ENCODE measurements around the gene ACBD6. TPM values are rescaled to one million over a fixed set of nuclear protein-coding genes. Genes with fewer than 3 reads are reported as not detected.
"Not testable (repeated sequence)": the region's sequence is repeated elsewhere in the genome, so short reads cannot be mapped to it uniquely, and the experiment has no call there.

ACBD6 gene, protein sequence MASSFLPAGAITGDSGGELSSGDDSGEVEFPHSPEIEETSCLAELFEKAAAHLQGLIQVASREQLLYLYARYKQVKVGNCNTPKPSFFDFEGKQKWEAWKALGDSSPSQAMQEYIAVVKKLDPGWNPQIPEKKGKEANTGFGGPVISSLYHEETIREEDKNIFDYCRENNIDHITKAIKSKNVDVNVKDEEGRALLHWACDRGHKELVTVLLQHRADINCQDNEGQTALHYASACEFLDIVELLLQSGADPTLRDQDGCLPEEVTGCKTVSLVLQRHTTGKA
- 10 to 100 TPM; 45.7 to 49.0 TPM for total RNA-seq

DNA sequence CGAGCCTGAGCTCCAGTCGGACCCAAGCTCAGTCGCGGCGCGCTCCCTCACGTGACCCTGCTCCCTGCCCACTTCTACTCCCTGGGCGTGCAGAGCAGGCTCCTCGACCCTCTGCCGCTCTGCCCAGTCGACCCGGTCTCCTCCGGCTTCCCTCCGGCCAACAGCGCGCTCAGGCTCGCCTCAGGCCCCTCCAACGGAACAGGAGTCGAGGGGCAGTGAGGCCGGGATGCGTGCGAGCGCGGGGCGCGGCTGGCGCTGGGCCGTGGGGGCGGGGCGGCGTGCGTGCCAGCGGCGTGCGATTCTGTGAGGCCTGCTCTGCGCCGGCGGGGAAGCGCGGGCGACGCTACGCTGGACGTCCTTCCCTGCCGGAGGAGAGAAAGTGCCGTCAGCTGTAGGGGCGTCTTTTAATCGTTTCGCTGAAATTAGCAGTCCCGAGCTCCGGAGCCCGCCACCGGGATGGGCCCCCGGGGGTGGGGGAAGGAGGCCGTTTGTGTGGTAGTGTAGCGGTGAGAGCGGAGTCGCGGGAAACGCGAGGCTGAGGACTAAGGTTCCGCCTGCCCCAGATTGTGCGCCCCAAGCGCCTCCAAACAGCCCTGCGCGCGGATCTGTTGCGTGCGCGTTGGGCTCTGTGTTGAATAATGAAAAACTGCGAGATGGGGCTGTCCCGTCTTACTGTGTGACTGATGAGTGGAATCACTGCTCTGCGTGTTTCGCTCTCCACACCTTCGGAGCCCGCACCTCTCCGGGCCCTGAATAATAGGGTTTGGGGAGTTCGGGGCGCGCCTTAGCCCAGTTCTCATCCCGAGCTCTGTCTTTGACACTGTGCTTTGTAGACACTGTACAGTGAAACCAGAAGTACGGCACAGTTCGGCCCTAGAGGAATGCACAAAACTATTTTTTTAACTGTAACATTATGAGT, at the start of gene ACBD6:
Gene ACBD6 (minus strand): TSS at position 217 of the 919 bp plus-strand sequence. CDS start 311 bp downstream, outside the sequence.
- Mint-ChIP-seq H3K27ac (peak within 1 kb of the TSS; percentile 97), H3K9me3 (no peaks in the 10 kb centered on the region), H3K36me3 (peaks cover 25% of the 10 kb centered on the region), H3K4me3 (peak within 1 kb of the TSS; percentile 98), H3K4me1 (peaks cover 25% of the 10 kb centered on the region), H3K27me3 (no peaks in the 10 kb centered on the region)
- peak; percentile 88 for DNase-seq

DNA sequence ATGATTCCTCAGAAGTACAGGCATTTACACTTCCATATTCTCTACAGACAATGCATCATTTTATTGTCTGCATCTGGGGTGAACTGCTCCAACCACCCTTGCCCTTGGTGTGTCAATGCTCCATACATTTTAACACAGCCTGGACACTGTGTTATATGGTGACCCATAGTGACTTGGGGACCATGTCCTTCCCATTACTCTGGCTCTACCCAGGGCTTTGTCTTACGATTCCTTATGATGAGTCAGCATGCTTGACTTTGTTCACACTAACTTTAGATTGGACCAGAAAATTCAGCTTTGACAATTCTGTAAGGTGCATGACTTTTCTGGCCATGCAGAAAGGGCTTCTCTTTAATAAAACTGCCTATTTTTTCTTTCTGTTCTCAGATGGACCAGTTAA, 49.6 kb upstream of the ACBD6 start:
- H3K27me3 Mint-ChIP-seq, result no peaks in the 10 kb centered on the region
- no peak overlapping the region for H3K4me3 Mint-ChIP-seq
- no peaks in the 10 kb centered on the region for H3K4me1 Mint-ChIP-seq

GRCh38 chr1:180550241-180550640, 47.9 kb upstream of the ACBD6 start:
- no peaks in the 10 kb centered on the region for H3K4me1 Mint-ChIP-seq
- no peaks in the 10 kb centered on the region for H3K9me3 Mint-ChIP-seq
- H3K27me3 Mint-ChIP-seq, result no peaks in the 10 kb centered on the region
- H3K36me3 Mint-ChIP-seq, result no peaks in the 10 kb centered on the region
- no peak overlapping the region for H3K27ac Mint-ChIP-seq
- no peak for DNase-seq
- no peak overlapping the region for H3K4me3 Mint-ChIP-seq

More for the DNA sequence above, 49.6 kb upstream of the ACBD6 start:
- no peak for DNase-seq
- Mint-ChIP-seq H3K9me3 (no peaks in the 10 kb centered on the region), H3K36me3 (no peaks in the 10 kb centered on the region), H3K27ac (no peak overlapping the region)

DNA sequence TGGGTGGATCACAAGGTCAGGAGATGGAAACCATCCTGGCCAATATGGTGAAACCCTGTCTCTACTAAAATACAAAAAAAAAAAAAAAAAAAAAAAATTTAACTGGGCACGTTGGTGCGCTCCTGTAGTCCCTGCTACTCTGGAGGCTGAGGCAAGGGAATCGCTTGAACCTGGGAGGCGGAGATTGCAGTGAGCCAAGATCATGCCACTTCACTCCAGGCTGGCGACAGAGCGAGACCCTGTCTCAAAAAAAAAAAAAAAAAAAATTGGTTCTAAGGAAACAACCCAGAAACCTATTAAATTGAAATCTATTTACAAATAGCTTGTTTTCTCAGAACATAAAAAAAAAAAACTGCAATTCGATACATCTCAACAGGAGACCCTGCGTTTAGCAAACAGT, 47.4 kb upstream of the ACBD6 start:
- H3K9me3 Mint-ChIP-seq, H3K27ac Mint-ChIP-seq, H3K36me3 Mint-ChIP-seq, H3K4me3 Mint-ChIP-seq, DNase-seq, H3K27me3 Mint-ChIP-seq, H3K4me1 Mint-ChIP-seq: not testable (repeated sequence)

GRCh38 chr1:180548686-180549317, 46.4 kb upstream of the ACBD6 start:
- H3K4me3 Mint-ChIP-seq, result no peak overlapping the region
- no peaks in the 10 kb centered on the region for H3K27me3 Mint-ChIP-seq
- no peaks in the 10 kb centered on the region for H3K36me3 Mint-ChIP-seq
- no peak for DNase-seq
- no peaks in the 10 kb centered on the region for H3K9me3 Mint-ChIP-seq
- no peak overlapping the region for H3K27ac Mint-ChIP-seq
- no peaks in the 10 kb centered on the region for H3K4me1 Mint-ChIP-seq

DNA sequence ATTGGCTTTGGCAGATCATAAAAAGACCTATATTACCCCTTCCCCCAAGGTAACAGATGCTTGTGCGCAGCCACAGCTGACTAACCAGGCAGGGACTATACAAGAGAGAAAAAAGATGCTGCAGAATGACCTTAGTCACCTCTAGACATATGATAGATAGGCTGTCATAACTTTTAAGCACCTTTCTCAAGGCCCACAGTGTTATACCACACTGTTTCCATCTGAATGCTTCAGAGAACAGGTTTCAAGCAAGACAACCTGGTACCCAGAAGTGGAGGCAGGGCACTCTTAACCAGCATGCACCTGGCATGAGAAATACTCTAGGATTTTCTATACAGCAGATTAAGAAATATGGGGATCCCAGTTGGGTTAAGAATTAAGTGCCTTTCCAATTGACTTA, 43.6 kb upstream of the ACBD6 start:
- Mint-ChIP-seq H3K27me3 (no peaks in the 10 kb centered on the region), H3K4me1 (no peaks in the 10 kb centered on the region), H3K36me3 (no peaks in the 10 kb centered on the region), H3K27ac (no peak overlapping the region), H3K4me3 (no peak overlapping the region), H3K9me3 (no peaks in the 10 kb centered on the region)
- DNase-seq, result no peak

GRCh38 chr1:180544050-180544449, 41.7 kb upstream of the ACBD6 start:
- H3K4me1 Mint-ChIP-seq, result no peaks in the 10 kb centered on the region
- no peak overlapping the region for H3K4me3 Mint-ChIP-seq
- no peak for DNase-seq
- H3K36me3 Mint-ChIP-seq, result no peaks in the 10 kb centered on the region
- no peaks in the 10 kb centered on the region for H3K27me3 Mint-ChIP-seq
- H3K27ac Mint-ChIP-seq, result no peak overlapping the region
- H3K9me3 Mint-ChIP-seq, result no peaks in the 10 kb centered on the region

DNA sequence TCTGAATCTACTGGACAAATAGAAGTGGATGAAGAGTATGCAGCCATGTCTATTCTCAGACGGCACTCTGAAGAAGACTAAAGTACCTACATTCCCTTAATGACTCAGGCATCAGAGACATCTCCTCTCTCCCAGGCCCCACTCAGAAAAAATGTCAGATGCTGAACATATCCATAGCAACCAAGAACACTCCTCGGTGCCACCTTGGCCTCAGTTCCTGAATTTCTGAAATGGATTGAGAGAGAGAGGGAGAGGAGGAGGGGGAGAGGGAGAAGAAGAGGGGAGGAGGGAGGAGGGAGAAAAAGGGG, 40.4 kb upstream of the ACBD6 start:
- Mint-ChIP-seq H3K27ac (no peak overlapping the region), H3K4me3 (no peak overlapping the region), H3K4me1 (no peaks in the 10 kb centered on the region), H3K9me3 (no peaks in the 10 kb centered on the region), H3K27me3 (no peaks in the 10 kb centered on the region), H3K36me3 (no peaks in the 10 kb centered on the region)
- DNase-seq, result no peak

GRCh38 chr1:180542113-180542837, 39.9 kb upstream of the ACBD6 start:
- Mint-ChIP-seq H3K4me3 (no peak overlapping the region), H3K4me1 (no peaks in the 10 kb centered on the region), H3K9me3 (no peaks in the 10 kb centered on the region), H3K27ac (no peak overlapping the region), H3K27me3 (no peaks in the 10 kb centered on the region), H3K36me3 (no peaks in the 10 kb centered on the region)
- DNase-seq, result no peak

GRCh38 chr1:180540697-180541594, 38.6 kb upstream of the ACBD6 start:
- DNase-seq, result no peak
- Mint-ChIP-seq H3K9me3 (no peaks in the 10 kb centered on the region), H3K4me1 (no peaks in the 10 kb centered on the region), H3K4me3 (no peak overlapping the region), H3K36me3 (no peaks in the 10 kb centered on the region), H3K27me3 (peaks cover 5% of the 10 kb centered on the region), H3K27ac (no peak overlapping the region)

DNA sequence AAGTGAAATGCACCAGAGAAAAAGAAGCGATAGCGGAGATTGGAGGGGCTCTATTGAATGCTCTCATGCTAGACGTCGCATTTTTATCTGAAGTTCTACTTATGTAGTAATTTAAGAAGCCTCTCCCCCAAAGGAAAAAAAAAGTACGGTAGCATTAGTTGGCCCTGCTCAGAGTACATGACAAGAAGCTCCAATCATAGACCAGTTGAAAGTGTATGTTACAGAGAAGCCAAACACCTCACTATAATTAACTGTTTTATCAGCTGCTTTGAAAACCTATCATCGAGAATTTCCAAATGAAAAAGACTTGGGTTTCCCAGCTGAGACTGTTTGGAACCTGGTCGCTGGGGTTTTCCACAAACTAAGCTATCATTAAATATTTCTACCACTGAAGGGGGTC, 36.8 kb upstream of the ACBD6 start:
- Mint-ChIP-seq H3K9me3 (no peaks in the 10 kb centered on the region), H3K27me3 (peaks cover 5% of the 10 kb centered on the region), H3K27ac (no peak overlapping the region), H3K4me3 (no peak overlapping the region), H3K36me3 (no peaks in the 10 kb centered on the region), H3K4me1 (no peaks in the 10 kb centered on the region)
- DNase-seq, result no peak

GRCh38 chr1:180536821-180537372, 34.5 kb upstream of the ACBD6 start:
- Mint-ChIP-seq H3K4me3 (no peak overlapping the region), H3K36me3 (no peaks in the 10 kb centered on the region), H3K27me3 (peaks cover 11% of the 10 kb centered on the region), H3K27ac (no peak overlapping the region), H3K9me3 (no peaks in the 10 kb centered on the region), H3K4me1 (no peaks in the 10 kb centered on the region)
- no peak for DNase-seq

- no peak overlapping the region for H3K27ac Mint-ChIP-seq
- no peak overlapping the region for H3K4me3 Mint-ChIP-seq
- H3K36me3 Mint-ChIP-seq, result no peaks in the 10 kb centered on the region
- DNase-seq, result no peak
- no peaks in the 10 kb centered on the region for H3K4me1 Mint-ChIP-seq
- H3K27me3 Mint-ChIP-seq, result peaks cover 11% of the 10 kb centered on the region
- no peaks in the 10 kb centered on the region for H3K9me3 Mint-ChIP-seq
Measured at GRCh38 chr1:180535418-180535999, 33.1 kb upstream of the ACBD6 start.

DNA sequence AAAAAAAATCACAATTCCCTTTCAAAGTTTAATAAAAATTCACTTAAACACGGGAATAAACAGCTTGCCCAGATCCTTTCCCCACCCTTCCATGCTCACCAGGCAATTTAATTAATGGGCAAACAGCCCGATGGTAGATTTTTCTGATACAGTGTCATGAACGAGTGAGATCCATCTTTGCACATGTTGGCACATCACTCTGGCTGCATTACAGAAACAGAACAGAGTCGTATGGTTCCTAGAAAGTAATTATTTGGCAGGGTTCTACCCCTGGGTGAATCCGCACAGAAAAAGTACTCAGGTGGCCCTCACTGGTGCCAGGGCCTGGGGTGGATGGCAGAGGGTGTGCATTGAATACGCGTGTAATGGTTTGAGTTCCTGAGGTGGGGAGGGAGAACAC, 31.8 kb upstream of the ACBD6 start:
- Mint-ChIP-seq H3K27me3 (peaks cover 11% of the 10 kb centered on the region), H3K36me3 (no peaks in the 10 kb centered on the region), H3K9me3 (no peaks in the 10 kb centered on the region), H3K27ac (no peak overlapping the region), H3K4me3 (no peak overlapping the region), H3K4me1 (no peaks in the 10 kb centered on the region)
- no peak for DNase-seq

All from activated naive CD8-positive, alpha-beta T cell treated with anti-CD3 and anti-CD28 coated beads for 36 hours (primary cell).